ENCODE results near the gene CFAP99. TPM values are rescaled to one million over a fixed set of nuclear protein-coding genes. Genes with fewer than 3 reads are reported as not detected.

The CFAP99 gene
- total RNA-seq, 1 donor from 2014 or later, result not detected

DNA sequence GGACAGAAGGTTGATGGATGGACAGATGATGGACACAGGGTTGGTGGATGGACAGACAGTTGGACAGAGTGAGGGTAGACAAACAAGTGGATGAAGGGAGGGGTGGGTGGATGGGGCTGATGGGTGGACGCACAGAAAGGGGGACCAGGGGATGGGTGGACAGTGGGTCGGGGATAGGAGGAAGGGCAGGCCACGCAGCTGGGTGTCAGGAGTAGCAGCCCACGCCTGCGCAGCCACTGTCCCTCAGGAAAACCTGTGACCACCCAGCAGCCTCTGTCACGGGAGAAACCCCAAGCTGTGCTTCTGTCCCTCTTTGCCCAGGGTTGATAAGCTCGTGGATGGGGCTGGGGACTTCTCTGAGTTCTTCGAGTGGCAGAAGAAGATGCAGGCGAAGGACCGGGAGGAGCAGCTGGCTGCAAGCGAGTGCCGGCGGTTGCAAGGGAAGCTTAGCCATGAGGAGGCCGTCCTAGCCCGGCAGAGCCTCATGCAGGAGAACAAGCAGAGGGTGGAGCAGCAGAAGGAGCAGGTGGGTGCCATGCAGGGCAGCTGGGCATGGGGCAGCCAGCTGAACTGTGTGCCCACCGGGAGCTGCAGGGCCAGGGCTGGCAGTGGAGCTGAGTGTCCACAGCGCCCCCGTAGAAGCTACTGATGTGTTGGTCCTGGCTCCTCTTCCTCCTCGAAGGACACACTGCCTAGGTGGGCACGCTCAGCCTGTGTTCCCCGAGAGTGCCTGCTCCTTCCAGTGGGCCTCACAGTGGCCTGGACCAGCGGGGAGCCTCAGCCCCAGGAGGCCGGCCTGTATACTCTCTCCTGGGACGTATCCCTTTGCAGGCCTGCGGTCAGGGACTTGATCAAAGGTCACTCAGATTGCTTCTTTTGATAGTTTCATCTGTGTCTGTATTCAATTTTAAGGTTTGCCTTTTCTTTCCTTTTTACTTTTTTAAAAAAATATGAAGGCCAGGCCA is 33.3 kb downstream of the CFAP99 start:
- no peak for DNase-seq (ENCODE audit: extremely low spot score, unreplicated experiment)

DNA sequence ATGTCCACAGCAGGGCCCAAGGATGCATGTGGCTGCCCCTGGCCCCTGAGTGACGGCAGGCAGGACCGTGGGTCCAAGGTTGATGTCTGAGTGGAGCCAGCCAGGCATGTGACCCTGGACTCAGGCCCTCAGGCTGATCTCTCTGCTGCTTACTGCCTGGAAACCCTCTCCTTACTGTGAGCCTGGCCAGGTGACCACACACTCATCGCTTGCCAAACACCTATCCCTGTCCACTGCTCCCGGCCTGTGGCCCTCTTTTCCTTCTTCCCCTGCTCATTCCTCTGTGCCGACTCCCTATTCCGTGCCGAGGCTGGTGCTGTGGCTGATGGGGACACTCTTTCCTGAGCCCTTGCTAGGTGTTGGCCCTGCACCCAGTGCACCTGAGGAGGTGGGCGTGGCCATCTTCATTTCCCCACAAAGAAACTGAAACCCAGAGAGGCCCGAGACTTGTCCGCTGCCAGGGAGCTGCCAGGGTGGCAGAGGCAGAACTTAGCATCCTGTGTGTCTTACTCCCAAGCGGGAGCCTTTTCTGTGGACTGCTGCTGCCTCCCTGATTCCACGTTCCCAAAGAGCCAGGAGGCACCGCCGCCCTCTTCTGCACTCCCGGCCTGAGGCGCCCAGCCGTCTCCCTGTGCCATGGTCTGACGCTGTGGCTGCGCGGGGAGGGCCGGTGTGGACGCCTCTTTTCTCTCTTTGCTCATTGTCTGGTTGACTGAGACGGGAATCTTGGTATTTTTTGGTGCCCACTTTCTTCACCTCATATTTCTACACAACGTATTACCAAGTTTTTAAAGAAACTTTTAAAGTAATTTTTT is 38.9 kb downstream of the CFAP99 start:
- no peak overlapping the region for H3K4me3 Mint-ChIP-seq (ENCODE audit: unreplicated experiment)
- H3K9me3 Mint-ChIP-seq (ENCODE audit: unreplicated experiment), result no peaks in the 10 kb centered on the region
- no peak for DNase-seq (ENCODE audit: extremely low spot score, unreplicated experiment)
- H3K27me3 Mint-ChIP-seq (ENCODE audit: unreplicated experiment), result no peaks in the 10 kb centered on the region
- TF ChIP-seq, protein P1, sequence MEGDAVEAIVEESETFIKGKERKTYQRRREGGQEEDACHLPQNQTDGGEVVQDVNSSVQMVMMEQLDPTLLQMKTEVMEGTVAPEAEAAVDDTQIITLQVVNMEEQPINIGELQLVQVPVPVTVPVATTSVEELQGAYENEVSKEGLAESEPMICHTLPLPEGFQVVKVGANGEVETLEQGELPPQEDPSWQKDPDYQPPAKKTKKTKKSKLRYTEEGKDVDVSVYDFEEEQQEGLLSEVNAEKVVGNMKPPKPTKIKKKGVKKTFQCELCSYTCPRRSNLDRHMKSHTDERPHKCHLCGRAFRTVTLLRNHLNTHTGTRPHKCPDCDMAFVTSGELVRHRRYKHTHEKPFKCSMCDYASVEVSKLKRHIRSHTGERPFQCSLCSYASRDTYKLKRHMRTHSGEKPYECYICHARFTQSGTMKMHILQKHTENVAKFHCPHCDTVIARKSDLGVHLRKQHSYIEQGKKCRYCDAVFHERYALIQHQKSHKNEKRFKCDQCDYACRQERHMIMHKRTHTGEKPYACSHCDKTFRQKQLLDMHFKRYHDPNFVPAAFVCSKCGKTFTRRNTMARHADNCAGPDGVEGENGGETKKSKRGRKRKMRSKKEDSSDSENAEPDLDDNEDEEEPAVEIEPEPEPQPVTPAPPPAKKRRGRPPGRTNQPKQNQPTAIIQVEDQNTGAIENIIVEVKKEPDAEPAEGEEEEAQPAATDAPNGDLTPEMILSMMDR (IDR thresholded peaks at IDR 0.05), result no peak
- no peaks in the 10 kb centered on the region for H3K36me3 Mint-ChIP-seq (ENCODE audit: unreplicated experiment)
- H3K4me1 Mint-ChIP-seq (ENCODE audit: unreplicated experiment), result peaks cover 5% of the 10 kb centered on the region
- no peak overlapping the region for H3K27ac Mint-ChIP-seq (ENCODE audit: unreplicated experiment)

More for the DNA sequence above, 33.3 kb downstream of the CFAP99 start:
- H3K9me3 Mint-ChIP-seq (ENCODE audit: unreplicated experiment), result no peaks in the 10 kb centered on the region
- TF ChIP-seq, protein P1 (IDR thresholded peaks at IDR 0.05), result no peak
- H3K27ac Mint-ChIP-seq (ENCODE audit: unreplicated experiment), result no peak overlapping the region
- no peaks in the 10 kb centered on the region for H3K4me1 Mint-ChIP-seq (ENCODE audit: unreplicated experiment)
- H3K4me3 Mint-ChIP-seq (ENCODE audit: unreplicated experiment), result no peak overlapping the region
- H3K27me3 Mint-ChIP-seq (ENCODE audit: unreplicated experiment), result peaks cover 3% of the 10 kb centered on the region
- no peaks in the 10 kb centered on the region for H3K36me3 Mint-ChIP-seq (ENCODE audit: unreplicated experiment)

DNA sequence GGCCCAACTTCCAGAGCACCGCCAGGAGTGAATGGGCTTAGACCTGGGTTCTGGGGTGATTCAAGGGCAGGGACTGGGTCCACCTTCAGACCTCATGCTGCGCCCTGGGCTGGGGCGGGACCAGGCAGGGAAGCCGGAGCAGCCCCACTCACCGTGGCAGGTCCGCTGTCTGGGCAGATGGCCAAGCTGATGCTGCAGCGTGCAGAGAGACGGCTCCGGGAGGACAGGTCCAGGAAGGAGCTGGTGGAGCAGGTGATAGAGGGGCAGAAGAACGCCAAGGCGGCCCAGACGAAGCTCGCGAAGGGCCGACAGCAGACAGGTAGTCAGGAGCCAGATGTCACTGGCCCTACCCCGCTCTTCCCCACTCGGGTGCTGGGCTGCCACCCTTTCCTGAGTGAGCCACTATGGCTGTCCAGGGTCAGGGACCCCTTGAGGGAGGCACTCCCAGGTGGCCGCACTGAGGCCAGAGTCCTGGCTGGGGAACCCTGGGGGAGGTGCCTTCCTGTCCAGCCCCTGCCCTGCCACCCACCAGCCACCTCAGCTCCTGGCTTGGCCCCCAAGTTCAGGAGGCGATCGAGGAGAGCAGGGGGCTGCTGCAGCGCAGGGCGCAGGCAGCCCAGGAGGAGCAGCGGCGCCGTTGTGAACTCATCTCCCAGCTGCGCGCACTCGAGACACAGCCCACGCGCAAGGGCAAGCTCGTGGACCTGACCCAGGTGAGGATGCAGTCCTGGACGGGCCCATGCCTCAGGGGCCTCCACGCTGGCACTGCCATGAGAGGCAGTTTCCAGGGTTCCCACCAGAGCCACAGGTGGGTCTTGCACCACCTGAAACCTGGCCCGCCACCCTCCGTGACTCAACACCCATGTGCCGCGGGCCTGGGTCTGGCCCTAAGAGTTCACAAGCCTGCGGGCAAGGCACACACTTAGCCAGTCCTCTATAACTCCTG is 40.1 kb downstream of the CFAP99 start:
- Mint-ChIP-seq H3K9me3 (ENCODE audit: unreplicated experiment) (no peaks in the 10 kb centered on the region), H3K4me3 (ENCODE audit: unreplicated experiment) (no peak overlapping the region), H3K4me1 (ENCODE audit: unreplicated experiment) (peaks cover 10% of the 10 kb centered on the region), H3K27ac (ENCODE audit: unreplicated experiment) (no peak overlapping the region), H3K36me3 (ENCODE audit: unreplicated experiment) (no peaks in the 10 kb centered on the region), H3K27me3 (ENCODE audit: unreplicated experiment) (no peaks in the 10 kb centered on the region)
- DNase-seq (ENCODE audit: extremely low spot score, unreplicated experiment), result no peak
- TF ChIP-seq, protein P1 (IDR thresholded peaks at IDR 0.05), result no peak

DNA sequence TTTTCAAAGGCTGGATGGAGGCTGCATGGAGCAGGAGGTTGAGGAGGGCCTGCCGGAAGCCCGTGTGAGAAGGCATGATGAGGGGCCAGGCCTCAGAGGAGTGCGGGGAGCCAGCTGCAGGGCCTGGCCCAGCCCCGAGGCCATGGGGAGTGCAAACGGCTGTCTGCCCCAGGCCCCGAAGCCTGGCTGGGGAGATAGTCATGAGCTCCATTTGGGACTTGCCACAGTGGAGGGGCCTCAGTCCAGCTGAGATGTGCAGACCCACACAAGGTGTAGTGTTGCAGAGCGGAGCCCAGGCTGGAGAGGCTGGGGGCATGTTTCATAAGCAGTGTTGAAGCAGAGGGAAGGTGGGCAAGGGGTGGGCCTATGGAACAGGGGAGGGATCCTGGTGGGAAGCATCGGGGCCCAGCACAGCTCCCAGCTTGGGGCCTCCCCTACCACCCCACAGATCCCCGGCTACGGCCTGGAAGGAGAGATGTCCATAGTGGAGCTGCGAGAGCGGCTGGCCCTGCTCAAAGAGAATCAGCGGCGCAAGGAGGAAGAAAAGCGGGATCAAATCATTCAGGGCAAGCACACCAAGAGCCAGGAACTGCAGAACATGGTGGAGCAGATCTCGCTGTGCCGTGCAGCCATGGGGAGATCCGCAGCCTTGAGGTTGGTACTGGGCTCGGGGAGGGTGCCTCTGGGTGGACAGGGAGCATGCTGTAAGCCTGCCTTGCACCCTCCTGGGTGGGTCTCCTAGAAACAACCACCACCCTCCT is 41.0 kb downstream of the CFAP99 start:
- H3K36me3 Mint-ChIP-seq (ENCODE audit: unreplicated experiment), result no peaks in the 10 kb centered on the region
- H3K4me3 Mint-ChIP-seq (ENCODE audit: unreplicated experiment), result no peak overlapping the region
- no peak for DNase-seq (ENCODE audit: extremely low spot score, unreplicated experiment)
- TF ChIP-seq, protein P1 (IDR thresholded peaks at IDR 0.05), result no peak
- H3K9me3 Mint-ChIP-seq (ENCODE audit: unreplicated experiment), result no peaks in the 10 kb centered on the region
- H3K27ac Mint-ChIP-seq (ENCODE audit: unreplicated experiment), result no peak overlapping the region
- no peaks in the 10 kb centered on the region for H3K27me3 Mint-ChIP-seq (ENCODE audit: unreplicated experiment)
- H3K4me1 Mint-ChIP-seq (ENCODE audit: unreplicated experiment), result peaks cover 10% of the 10 kb centered on the region

Measured in osteocyte (in vitro differentiated cells).